Pons (tissue), 1 donor: ENCODE measurements around the gene PRKCH.
A peak's percentile ranks its signal among the peaks of the same experiment; 100 is the strongest.
"Not testable (repeated sequence)": the region's sequence is repeated elsewhere in the genome, so short reads cannot be mapped to it uniquely, and the experiment has no call there.

Experiments used
- DNase-seq: peaks from one replicate; pipeline ENCODE4 v3.0.0-alpha.2; 2016; ENCODE audit warnings: low spot score

Gene PRKCH

GRCh38 chr14:61308198-61308597, 13.2 kb upstream of the PRKCH start:
- DNase-seq = peak; percentile 12

DNA sequence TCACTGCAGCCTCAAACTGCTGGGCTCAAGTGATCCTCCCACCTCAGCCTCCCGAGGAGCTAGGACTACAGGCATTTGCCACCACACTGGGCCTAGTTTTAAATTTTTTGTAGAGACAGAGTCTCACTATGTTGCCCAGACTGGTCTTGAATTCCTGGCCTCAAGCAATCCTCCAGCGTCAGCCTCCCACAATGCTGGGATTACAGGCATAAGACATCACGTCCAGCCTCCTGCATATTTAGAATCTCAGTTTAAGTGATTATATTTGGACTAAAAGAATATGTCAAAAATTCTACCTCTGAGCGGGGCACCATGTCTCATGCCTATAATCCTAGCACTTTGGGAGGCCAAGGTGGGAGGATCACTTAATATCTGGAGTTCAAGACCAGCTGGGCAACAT, 12.7 kb upstream of the PRKCH start:
- DNase-seq = not testable (repeated sequence)

DNA sequence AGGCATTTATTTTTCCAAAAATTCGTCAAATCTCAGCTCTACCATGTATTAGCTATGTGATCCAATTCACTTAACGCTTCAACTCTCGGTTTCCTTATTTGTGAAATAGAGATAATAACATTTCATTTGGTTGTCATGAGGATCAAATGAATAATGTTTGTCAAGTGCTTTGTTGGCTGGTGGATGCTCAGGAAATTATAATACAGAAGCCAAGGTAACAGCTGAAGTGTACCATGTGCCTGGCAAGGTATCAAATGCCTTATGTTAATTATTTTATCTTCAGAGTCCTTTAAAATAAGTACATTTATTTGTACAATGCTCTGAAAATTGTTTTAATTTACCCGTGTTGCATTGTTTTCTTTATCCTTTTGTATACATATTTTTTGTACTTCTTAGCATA, 6.1 kb upstream of the PRKCH start:
- DNase-seq = no peak

DNA sequence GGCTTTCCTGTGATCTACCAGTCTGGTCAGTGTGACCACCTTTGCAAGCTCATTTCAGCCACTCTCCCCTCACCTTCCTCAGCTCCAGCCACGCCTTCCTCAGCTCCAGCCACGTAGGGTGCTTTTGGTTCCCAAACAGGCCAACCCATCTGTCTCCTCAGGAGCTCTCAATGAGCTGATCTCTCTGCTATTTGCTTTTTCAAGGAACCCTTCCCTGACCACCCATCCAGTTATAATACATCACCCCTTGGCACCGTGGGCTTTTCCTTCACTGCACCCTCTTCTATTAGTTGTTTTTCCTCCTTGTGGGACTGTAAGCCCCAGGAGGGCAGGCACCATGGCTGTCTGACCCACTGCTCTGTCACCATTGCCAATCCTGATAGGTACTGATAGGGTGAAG, 2.3 kb upstream of the PRKCH start:
- DNase-seq = no peak

- no peak for DNase-seq
These were observed 1.7 kb upstream of the PRKCH start for GRCh38 chr14:61319706-61320105.

DNA sequence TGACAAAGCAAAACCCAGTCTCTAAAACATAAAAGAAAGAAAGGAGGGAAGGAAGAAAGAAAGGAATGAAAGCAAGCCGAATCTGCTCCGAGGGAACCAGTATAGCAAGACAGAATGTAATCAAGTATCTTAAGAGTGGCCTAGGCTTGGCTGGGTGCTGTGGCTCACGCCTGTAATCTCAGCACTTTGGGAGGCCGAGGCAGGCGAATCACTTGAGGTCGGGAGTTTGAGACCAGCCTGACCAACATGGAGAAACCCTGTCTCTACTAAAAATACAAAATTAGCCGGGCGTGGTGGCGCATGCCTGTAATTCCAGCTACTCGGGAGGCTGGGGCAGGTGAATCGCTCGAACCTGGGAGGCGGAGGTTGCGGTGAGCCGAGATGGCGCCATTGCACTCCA, 1.2 kb upstream of the PRKCH start:
- not testable (repeated sequence) for DNase-seq

DNA sequence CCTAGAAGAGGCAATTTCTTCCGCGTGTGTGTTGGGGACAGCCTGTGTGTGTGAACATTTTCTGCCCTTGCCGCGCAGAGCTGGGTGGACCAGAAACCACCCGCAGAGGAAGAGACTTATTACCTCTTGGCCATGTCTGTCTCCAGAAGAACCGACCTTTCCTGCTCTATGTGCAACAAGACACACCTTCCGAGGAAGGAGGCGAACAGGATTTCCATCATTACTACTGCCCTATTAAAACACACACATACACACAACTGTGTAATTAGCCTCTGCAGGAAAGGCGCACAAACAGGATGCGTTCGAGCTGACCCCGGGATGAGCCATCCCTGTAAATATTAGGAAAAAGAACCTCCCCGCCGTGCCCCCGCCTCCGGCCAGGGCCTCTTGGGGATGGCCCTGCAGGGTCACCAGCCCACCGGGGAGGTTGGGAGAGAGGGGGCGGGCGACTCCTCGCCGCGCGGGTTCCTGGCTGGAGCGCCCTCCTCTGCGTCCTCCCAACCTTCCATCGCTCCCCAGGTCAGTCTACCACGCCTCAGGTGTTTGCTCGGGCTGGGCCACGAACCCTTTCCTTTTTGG, 484 bp upstream of the PRKCH start:
- no peak for DNase-seq

GRCh38 chr14:61322011-61322798, 826 bp downstream of the PRKCH start:
- no peak for DNase-seq

DNA sequence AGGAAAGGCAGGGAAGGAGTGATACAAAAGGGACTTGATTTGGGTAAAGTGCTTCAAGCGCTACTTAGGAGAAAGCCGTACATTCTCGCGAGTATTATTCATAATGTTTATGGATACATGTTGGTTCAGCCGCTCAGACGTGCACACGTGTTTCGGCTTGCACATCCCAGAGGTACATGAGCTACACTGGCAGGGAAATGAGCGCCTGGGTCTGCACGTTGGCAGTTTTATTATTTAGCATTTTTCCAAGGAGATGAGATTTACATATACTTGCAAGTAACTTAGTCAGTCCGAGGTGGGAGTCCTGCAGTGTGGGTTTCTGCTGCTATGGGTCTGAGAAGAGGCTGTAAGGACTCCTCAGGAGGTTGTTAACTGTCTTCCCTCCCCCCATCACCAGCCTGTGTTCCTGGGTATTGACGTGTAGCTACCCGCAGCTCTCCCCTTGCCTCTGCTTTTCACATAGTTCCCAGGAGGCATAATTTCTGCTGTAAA, 1.5 kb downstream of the PRKCH start:
- DNase-seq = no peak

DNA sequence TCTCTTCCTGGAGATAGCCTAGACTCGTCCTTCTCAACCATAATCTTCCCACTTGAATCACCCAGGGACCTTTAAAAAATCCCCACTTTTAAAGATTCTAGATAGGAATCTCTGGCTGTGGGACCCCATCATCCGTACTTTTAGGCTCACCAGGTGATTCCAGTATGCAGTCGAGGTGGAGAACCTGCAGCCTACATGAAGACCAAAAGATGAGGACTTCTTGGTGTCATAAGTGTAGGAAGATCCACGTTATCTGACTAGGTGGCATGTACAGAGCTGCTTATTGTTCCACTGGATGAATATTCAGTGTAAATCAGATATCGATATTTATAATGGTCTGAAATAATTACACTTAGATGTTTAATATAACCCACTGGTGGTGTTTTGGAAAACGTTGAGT, 2.6 kb downstream of the PRKCH start:
- DNase-seq = no peak

DNA sequence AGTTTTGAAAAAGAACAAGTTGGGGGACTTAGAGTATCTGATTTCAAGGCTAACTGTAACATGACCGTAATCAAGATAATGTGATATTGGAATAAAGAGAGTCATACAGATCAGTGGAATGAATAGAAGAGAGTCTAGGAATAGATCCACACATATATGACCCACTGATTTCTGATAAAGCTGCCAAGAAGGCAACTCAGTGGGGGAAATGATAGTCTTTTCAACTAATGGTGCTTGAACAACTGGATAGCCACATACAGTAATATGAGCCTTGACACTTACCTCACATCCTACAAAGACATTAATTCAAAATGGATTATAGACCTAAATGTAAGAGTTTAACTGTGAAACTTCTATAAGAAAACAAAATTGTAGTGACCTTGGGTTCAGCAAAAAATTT, 3.8 kb downstream of the PRKCH start:
- DNase-seq = no peak

GRCh38 chr14:61326146-61326545, 4.8 kb downstream of the PRKCH start:
- DNase-seq = no peak

- no peak for DNase-seq
These were observed 5.5 kb downstream of the PRKCH start for GRCh38 chr14:61326847-61327246.

- no peak for DNase-seq
These were observed 7.4 kb downstream of the PRKCH start for GRCh38 chr14:61328626-61329262.

GRCh38 chr14:61329478-61330051, 8.2 kb downstream of the PRKCH start:
- peak; percentile 67 for DNase-seq

GRCh38 chr14:61330511-61330910, 9.1 kb downstream of the PRKCH start:
- DNase-seq = no peak

DNA sequence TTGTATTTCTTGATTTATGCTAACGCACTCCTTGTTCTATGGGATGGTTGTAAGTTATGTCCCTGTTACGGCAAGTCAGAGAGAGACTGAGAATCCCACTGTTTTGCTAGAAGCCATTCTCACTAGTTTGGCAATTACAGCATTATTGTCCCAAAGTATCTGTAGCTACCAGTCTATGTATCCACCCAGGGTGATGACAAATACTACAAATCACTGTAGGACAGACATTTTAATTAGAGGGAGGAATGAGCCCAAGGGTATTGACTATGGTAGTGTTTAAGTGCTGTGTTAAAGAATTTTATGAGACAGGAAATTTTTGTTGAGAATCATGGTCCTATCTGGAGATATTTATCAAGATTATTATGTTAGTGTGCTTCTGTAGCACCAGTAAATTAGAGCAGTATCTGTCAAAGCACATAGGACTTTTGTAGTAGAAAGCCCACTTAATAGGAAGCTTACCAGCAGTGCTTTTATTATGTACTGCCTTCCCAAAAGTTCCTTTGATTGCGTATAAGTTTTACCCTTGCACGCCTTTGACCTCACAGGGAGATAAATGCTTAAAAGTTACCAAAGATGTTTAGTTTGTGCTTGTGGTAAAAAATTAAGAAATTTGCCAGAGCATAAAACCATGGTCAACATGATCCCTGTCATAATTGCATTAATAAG, 10.7 kb downstream of the PRKCH start:
- DNase-seq = no peak

- no peak for DNase-seq
These were observed 11.3 kb downstream of the PRKCH start for GRCh38 chr14:61332658-61333029.

DNA sequence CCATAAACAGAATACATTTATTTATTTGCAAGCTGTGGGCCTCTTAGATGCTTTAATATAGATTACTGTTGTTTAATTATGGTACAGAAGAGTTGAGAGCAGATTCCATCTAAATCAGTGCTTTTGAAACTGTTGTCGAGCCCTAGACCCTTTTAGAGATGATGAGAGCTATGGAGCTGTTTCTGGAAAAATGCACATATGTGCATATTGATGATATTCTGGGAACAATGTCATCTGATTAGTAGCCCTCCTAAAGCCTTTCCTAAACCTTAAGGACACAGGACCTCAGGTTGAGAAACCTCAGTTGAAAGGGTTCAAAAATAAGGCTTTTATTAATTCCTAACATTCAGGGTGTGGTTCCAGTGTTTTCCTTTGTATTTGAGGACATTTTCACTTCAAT, 11.7 kb downstream of the PRKCH start:
- no peak for DNase-seq

- DNase-seq = no peak
These were observed 12.9 kb downstream of the PRKCH start for GRCh38 chr14:61334197-61334701.

GRCh38 chr14:61335049-61335448, 13.7 kb downstream of the PRKCH start:
- DNase-seq = no peak

GRCh38 chr14:61335671-61336275, 14.4 kb downstream of the PRKCH start:
- DNase-seq = no peak
